HepG2 (cell line): Measurements from ENCODE around the gene KTI12. TPM values are rescaled to one million over a fixed set of nuclear protein-coding genes. Genes with fewer than 3 reads are reported as not detected.

Experiments
- ATAC-seq: fragments of 200-7000 bp; cut with Tn5 transposase; 3 replicates; pipeline ENCODE4 v1.9.1; 2020; ENCODE audit warnings: mild to moderate bottlenecking, moderate library complexity
- BruUV-seq: library from RNA; stranded (reverse); fragments of 400-500 nt; replicated peaks from 2 replicates; lab custom pipeline; 2021; lab: Mats Ljungman, UMichigan
- CTCF ChIA-PET: fragments of 300-600 bp; formaldehyde crosslinking; extraction: SDS; loops from one replicate; lab custom pipeline; 2021; ENCODE audit warnings: low total read pairs, inconsistent platforms, low intra/inter-chr PET ratio; lab: Yijun Ruan, JAX
- POLR2A ChIA-PET: fragments of 350-600 bp; sonication (Branson Sonifier 250); formaldehyde crosslinking; loops from one replicate; lab custom pipeline; 2020; ENCODE audit warnings: antibody characterized with exemption, inconsistent platforms; lab: Yijun Ruan, JAX
- DNase-seq: peaks from one replicate; pipeline ENCODE4 v3.0.0-alpha.2; 2015; ENCODE audit warnings: low spot score
- FAIRE-seq: peaks from 3 replicates; lab custom pipeline; 2011; peaks lifted over from hg19 to GRCh38; lab: Jason Lieb, UNC
- H2AFZ ChIP-seq: one replicate; pipeline ENCODE4 v1.6.1; 2011; ENCODE audit warnings: low read length, inconsistent platforms
- H3K27ac ChIP-seq: fragments of 300-600 bp; 3 replicates; pipeline ENCODE4 v1.8.0; 2011; ENCODE audit warnings: mixed run types, mild to moderate bottlenecking, mixed read lengths, low read length, inconsistent platforms; ENCODE audit not compliant: insufficient read depth; ENCODE audit errors: extremely low read length
- H3K27me3 ChIP-seq, 2 experiments: fragments of 200-600 bp in 1 of 2; 2 replicates in 1 of 2; 3 replicates in 1 of 2; pipeline versions ENCODE4 v1.6.0 to v1.8.0; 2011; ENCODE audit warnings: low read length in 2 of 2, mild to moderate bottlenecking in 2 of 2, moderate library complexity in 2 of 2, inconsistent platforms in 1 of 2; ENCODE audit not compliant: insufficient read depth in 2 of 2, control insufficient read depth in 1 of 2
- H3K36me3 ChIP-seq, 2 experiments: fragments of 200-600 bp in 1 of 2; replicated peaks in 1 of 2; 2 replicates in 1 of 2; 3 replicates in 1 of 2; pipeline versions ENCODE4 v1.5.1 to v1.8.0; 2011; ENCODE audit warnings: low read length in 2 of 2, inconsistent platforms in 1 of 2; ENCODE audit not compliant: insufficient read depth in 2 of 2, control insufficient read depth in 1 of 2
- H3K4me1 ChIP-seq: 2 replicates; pipeline ENCODE4 v1.5.1; 2012; ENCODE audit warnings: low read length, inconsistent platforms; ENCODE audit not compliant: insufficient read depth
- H3K4me2 ChIP-seq: 2 replicates; pipeline ENCODE4 v1.6.0; 2011; ENCODE audit warnings: low read depth, low read length, inconsistent platforms
- H3K4me3 ChIP-seq, 3 experiments: fragments of 200-600 bp in 1 of 3; sonication (generic), shearing (Covaris generic) in 1 of 3; replicated peaks in 1 of 3; 2 replicates each; pipeline ENCODE4 v1.5.1; 2011 to 2016; ENCODE audit warnings: low read length in 3 of 3, inconsistent platforms in 2 of 3, low read depth in 2 of 3, mild to moderate bottlenecking in 2 of 3, control low read depth in 1 of 3, mixed read lengths in 1 of 3; ENCODE audit not compliant: insufficient read depth in 1 of 3
- H3K79me2 ChIP-seq: one replicate; pipeline ENCODE4 v1.6.1; 2011; ENCODE audit warnings: low read length, inconsistent platforms; ENCODE audit not compliant: insufficient read depth
- H3K9ac ChIP-seq: 2 replicates; pipeline ENCODE4 v1.6.0; 2011; ENCODE audit warnings: mild to moderate bottlenecking, low read depth, low read length, inconsistent platforms; ENCODE audit not compliant: insufficient read depth
- H3K9me3 ChIP-seq: 2 replicates; pipeline ENCODE4 v1.5.1; 2012; ENCODE audit warnings: mild to moderate bottlenecking, low read length
- H4K20me1 ChIP-seq: 2 replicates; pipeline ENCODE4 v1.6.0; 2011; ENCODE audit warnings: inconsistent platforms, mild to moderate bottlenecking, low read length, moderate library complexity; ENCODE audit not compliant: insufficient read depth
- AKAP8 ChIP-seq: sonication (generic); formaldehyde crosslinking; IDR thresholded peaks from 2 replicates; pipeline ENCODE4 v1.5.1; 2020; ENCODE audit warnings: mild to moderate bottlenecking, missing genetic modification reagents
- NR1H2 ChIP-seq: sonication (generic); formaldehyde crosslinking; IDR thresholded peaks from 2 replicates; pipeline ENCODE4 v1.8.1; 2022; ENCODE audit warnings: low read depth, missing genetic modification reagents, borderline replicate concordance
- TRAFD1 ChIP-seq: sonication (generic); formaldehyde crosslinking; IDR thresholded peaks from 2 replicates; pipeline ENCODE4 v1.5.1; 2020; ENCODE audit warnings: missing genetic modification reagents, mild to moderate bottlenecking, borderline replicate concordance
- ZBTB2 ChIP-seq: sonication (generic); formaldehyde crosslinking; IDR thresholded peaks from 2 replicates; pipeline ENCODE4 v1.8.0; 2022; ENCODE audit warnings: low read depth, missing genetic modification reagents
- ZBTB44 ChIP-seq: sonication (generic); formaldehyde crosslinking; IDR thresholded peaks from 2 replicates; pipeline ENCODE4 v1.4.0; 2020; ENCODE audit warnings: missing genetic modification reagents
- ZNF414 ChIP-seq: sonication (generic); formaldehyde crosslinking; IDR thresholded peaks from 2 replicates; pipeline ENCODE4 v1.5.0; 2020; ENCODE audit warnings: missing genetic modification reagents
- ZNF44 ChIP-seq: sonication (generic); formaldehyde crosslinking; IDR thresholded peaks from 2 replicates; pipeline ENCODE4 v1.5.1; 2020; ENCODE audit warnings: mild to moderate bottlenecking, missing genetic modification reagents
- ZNF484 ChIP-seq: sonication (generic); formaldehyde crosslinking; IDR thresholded peaks from 2 replicates; pipeline ENCODE4 v1.5.1; 2020; ENCODE audit warnings: mild to moderate bottlenecking, low read depth, missing genetic modification reagents, borderline replicate concordance
- ZNF562 ChIP-seq: sonication (generic); formaldehyde crosslinking; IDR thresholded peaks from 2 replicates; pipeline ENCODE4 v1.8.0; 2022; ENCODE audit warnings: missing genetic modification reagents, borderline replicate concordance
- ZNF580 ChIP-seq: IDR thresholded peaks from 2 replicates; pipeline ENCODE4 v1.6.1; 2016; ENCODE audit warnings: low read depth, borderline replicate concordance
- WGBS: methylation state at CpG from one replicate; pipeline ENCODE4 v1.1.6; 2017; ENCODE audit warnings: low lambda C conversion rate; 5-methylcytosine and 5-hydroxymethylcytosine counted together
- in situ Hi-C: cut with HindIII; loops from 2 replicates; pipeline ENCODE4 v1.10.0; 2017; ENCODE audit warnings: low pct_unique_long_range_greater_than_20kb; ENCODE audit not compliant: extremely low pct_ligation_motif_present
- intact Hi-C: fragments of 100-400 bp; cut with micrococcal nuclease; formaldehyde crosslinking; loops from one replicate; pipeline ENCODE4 v1.10.0; 2022; ENCODE audit not compliant: unreplicated experiment
- polyA plus RNA-seq, 8 experiments: library from polyadenylated mRNA; depleted of rRNA in 3 of 8; stranded (reverse) in 7 of 8; unstranded in 1 of 8; fragments of >200 nt; fragmentation: Illumina TruSeq in 4 of 8; extraction: Trizol in 4 of 8; gene quantifications; 2 replicates each; pipeline versions ENCODE4 v1.2.1 to v1.2.3, GENCODE V29; 2011 to 2016; ENCODE audit warnings: low read depth in 4 of 8, missing spikeins in 1 of 8, mixed read lengths in 1 of 8; ENCODE audit not compliant: insufficient read depth in 1 of 8
- total RNA-seq, 5 experiments: library from RNA; depleted of rRNA; stranded (reverse); fragments of >200 nt; fragmentation: Illumina TruSeq; extraction: Trizol; gene quantifications; 2 replicates each; pipeline ENCODE4 v1.2.3, GENCODE V29; 2016; ENCODE audit warnings: low read depth in 1 of 5
- TF ChIP-seq, protein P1 (sequence below): sonication (generic); formaldehyde crosslinking; conservative IDR thresholded peaks from 2 replicates; pipeline ENCODE4 v1.5.0; 2020; ENCODE audit warnings: missing genetic modification reagents
- TF ChIP-seq, protein P2 (sequence below): sonication (generic); formaldehyde crosslinking; IDR thresholded peaks from 2 replicates; pipeline ENCODE4 v1.4.0; 2020; ENCODE audit warnings: missing genetic modification reagents

Gene KTI12
- total and polyA plus RNA-seq, 2 of the 13 experiments (the other 11 are each of a cell fraction or from before 2014, with no cell fraction given), result 7.4 to 10.2 TPM

GRCh38 chr1:52056163-52056936 lies 22.7 kb upstream of the KTI12 start, which contains the start of gene BTF3L4:
BTF3L4 (plus strand) TSS chr1:52056295; CDS start chr1:52059848, 3,553 bp downstream.
- DNase-seq (peak; percentile 91), ATAC-seq (peak; percentile 94), FAIRE-seq (peak; percentile 12)
- intact Hi-C loops, result loop anchor here (1.0 kb wide), 1 partner anchor 42 kb away; no protein-coding TSS in a partner anchor
- peaks cover 76% of the 10 kb centered on the region for H3K79me2 ChIP-seq
- 3% methylated on average over 14 of the region's 54 CpGs for WGBS
- H3K27ac ChIP-seq, result peak within 1 kb of the TSS; percentile 91
- ChIA-PET POLR2A (interaction anchor here (0.7 to 5.3 kb wide), 19 partner anchors 8 to 312 kb away, joined by 3 to 80 read pairs (median 4); partner anchors contain the start of genes CC2D1B and KTI12), CTCF (no interaction called here)
- H3K4me1 ChIP-seq, result peaks cover 51% of the 10 kb centered on the region
- H3K36me3 ChIP-seq, result peaks cover 7 to 16% of the 10 kb centered on the region in 2 experiments
- no peaks in the 10 kb centered on the region for H3K9me3 ChIP-seq
- H2AFZ ChIP-seq, result no peak within 1 kb of the TSS
- peak within 1 kb of the TSS; percentile 85 to 89 (median 87) for H3K4me3 ChIP-seq
- no peaks in the 10 kb centered on the region; a peak in 1 of 5 replicates for H3K27me3 ChIP-seq
- H3K4me2 ChIP-seq, result peak within 1 kb of the TSS; percentile 81
- H3K9ac ChIP-seq, result peak within 1 kb of the TSS; percentile 88
- H4K20me1 ChIP-seq, result peaks cover 26% of the 10 kb centered on the region
- in situ Hi-C loops, result no loop called here
- BruUV-seq, result no TSS peak
- TF ChIP-seq ZBTB2 (CRISPR knock-in tag) (peak; percentile 61), ZNF44 (CRISPR knock-in tag) (no peak), ZNF484 (CRISPR knock-in tag) (no peak), ZNF562 (CRISPR knock-in tag) (no peak), NR1H2 (CRISPR knock-in tag) (no peak), ZNF580 (CRISPR knock-in tag) (peak; percentile 60; the same call in 1 of the 2 replicates), TRAFD1 (CRISPR knock-in tag) (no peak), ZNF414 (CRISPR knock-in tag) (peak; percentile 50; the same call in 1 of the 2 replicates), ZBTB44 (CRISPR knock-in tag) (no peak), AKAP8 (CRISPR knock-in tag) (no peak)
- TF ChIP-seq, protein P1, sequence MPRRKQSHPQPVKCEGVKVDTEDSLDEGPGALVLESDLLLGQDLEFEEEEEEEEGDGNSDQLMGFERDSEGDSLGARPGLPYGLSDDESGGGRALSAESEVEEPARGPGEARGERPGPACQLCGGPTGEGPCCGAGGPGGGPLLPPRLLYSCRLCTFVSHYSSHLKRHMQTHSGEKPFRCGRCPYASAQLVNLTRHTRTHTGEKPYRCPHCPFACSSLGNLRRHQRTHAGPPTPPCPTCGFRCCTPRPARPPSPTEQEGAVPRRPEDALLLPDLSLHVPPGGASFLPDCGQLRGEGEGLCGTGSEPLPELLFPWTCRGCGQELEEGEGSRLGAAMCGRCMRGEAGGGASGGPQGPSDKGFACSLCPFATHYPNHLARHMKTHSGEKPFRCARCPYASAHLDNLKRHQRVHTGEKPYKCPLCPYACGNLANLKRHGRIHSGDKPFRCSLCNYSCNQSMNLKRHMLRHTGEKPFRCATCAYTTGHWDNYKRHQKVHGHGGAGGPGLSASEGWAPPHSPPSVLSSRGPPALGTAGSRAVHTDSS (CRISPR knock-in tag), result no peak
- TF ChIP-seq, protein P2, sequence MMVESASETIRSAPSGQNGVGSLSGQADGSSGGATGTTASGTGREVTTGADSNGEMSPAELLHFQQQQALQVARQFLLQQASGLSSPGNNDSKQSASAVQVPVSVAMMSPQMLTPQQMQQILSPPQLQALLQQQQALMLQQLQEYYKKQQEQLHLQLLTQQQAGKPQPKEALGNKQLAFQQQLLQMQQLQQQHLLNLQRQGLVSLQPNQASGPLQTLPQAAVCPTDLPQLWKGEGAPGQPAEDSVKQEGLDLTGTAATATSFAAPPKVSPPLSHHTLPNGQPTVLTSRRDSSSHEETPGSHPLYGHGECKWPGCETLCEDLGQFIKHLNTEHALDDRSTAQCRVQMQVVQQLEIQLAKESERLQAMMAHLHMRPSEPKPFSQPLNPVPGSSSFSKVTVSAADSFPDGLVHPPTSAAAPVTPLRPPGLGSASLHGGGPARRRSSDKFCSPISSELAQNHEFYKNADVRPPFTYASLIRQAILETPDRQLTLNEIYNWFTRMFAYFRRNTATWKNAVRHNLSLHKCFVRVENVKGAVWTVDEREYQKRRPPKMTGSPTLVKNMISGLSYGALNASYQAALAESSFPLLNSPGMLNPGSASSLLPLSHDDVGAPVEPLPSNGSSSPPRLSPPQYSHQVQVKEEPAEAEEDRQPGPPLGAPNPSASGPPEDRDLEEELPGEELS (CRISPR knock-in tag), result peak; percentile 20; the same call in 1 of the 2 replicates
